ENCODE results near the gene FOXD1.

Gene FOXD1

DNA sequence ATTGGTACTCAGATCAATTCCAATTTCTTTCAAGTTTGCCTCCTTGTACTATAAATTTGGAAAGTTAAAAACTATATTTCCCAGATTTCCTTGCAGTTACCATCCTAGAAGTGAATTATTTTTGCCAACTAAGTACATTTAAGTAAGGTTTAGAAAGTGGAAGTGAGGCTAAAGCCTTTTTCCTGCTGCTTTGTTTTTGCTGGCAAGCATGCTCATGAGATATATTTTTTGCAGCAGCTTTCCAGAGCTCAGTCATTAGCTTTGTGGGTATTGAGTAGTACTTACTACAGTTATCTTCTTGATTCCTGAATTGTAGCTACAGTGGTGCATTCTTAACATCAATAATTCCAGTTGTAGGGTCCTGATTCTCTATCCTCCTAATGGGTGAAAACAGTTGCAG, 46.1 kb upstream of the FOXD1 start:
- ATAC-seq (ENCODE audit: low read depth) (no peak), DNase-seq (ENCODE audit: low spot score) (no peak)
- Histone ChIP-seq H3K4me3 (ENCODE audit: severe bottlenecking) (no peak overlapping the region), H3K36me3 (ENCODE audit: low read depth) (peaks cover 8% of the 10 kb centered on the region), H3K4me1 (ENCODE audit: insufficient read depth, poor library complexity, severe bottlenecking) (peaks cover 11% of the 10 kb centered on the region), H3K27ac (ENCODE audit: poor library complexity, severe bottlenecking) (no peak overlapping the region), H3K9me3 (ENCODE audit: severe bottlenecking) (no peaks in the 10 kb centered on the region), H3K27me3 (ENCODE audit: insufficient read depth, poor library complexity, severe bottlenecking) (no peaks in the 10 kb centered on the region)
- TF ChIP-seq, protein P1, sequence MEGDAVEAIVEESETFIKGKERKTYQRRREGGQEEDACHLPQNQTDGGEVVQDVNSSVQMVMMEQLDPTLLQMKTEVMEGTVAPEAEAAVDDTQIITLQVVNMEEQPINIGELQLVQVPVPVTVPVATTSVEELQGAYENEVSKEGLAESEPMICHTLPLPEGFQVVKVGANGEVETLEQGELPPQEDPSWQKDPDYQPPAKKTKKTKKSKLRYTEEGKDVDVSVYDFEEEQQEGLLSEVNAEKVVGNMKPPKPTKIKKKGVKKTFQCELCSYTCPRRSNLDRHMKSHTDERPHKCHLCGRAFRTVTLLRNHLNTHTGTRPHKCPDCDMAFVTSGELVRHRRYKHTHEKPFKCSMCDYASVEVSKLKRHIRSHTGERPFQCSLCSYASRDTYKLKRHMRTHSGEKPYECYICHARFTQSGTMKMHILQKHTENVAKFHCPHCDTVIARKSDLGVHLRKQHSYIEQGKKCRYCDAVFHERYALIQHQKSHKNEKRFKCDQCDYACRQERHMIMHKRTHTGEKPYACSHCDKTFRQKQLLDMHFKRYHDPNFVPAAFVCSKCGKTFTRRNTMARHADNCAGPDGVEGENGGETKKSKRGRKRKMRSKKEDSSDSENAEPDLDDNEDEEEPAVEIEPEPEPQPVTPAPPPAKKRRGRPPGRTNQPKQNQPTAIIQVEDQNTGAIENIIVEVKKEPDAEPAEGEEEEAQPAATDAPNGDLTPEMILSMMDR (IDR thresholded peaks at IDR 0.05; ENCODE audit: poor library complexity, severe bottlenecking): no peak

DNA sequence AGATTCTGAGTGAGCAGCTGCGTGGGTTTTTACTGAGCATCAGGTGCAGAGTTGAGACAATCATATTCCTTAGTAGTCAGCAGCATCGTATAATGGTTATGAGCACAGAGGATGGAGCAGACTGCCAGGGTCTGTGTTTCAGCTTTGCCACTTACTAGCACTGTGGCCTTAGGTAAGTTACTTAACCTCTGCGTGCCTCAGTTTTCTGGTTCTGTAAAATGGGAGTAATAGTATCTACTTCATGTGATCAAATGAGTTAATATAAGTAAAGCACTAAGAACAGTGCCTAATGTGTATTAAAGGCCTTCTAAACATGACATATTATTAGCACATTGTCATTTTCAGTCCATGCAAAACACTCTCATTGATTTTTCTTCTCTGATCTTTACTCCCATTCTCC, 44.8 kb upstream of the FOXD1 start:
- no peak overlapping the region for H3K27ac ChIP-seq (ENCODE audit: poor library complexity, severe bottlenecking)
- no peak for ATAC-seq (ENCODE audit: low read depth)
- H3K4me3 ChIP-seq (ENCODE audit: severe bottlenecking): no peak overlapping the region
- no peak for DNase-seq (ENCODE audit: low spot score)
- peaks cover 11% of the 10 kb centered on the region for H3K4me1 ChIP-seq (ENCODE audit: insufficient read depth, poor library complexity, severe bottlenecking)
- TF ChIP-seq, protein P1 (IDR thresholded peaks at IDR 0.05; ENCODE audit: poor library complexity, severe bottlenecking): no peak
- H3K36me3 ChIP-seq (ENCODE audit: low read depth): no peaks in the 10 kb centered on the region
- no peaks in the 10 kb centered on the region for H3K9me3 ChIP-seq (ENCODE audit: severe bottlenecking)
- H3K27me3 ChIP-seq (ENCODE audit: insufficient read depth, poor library complexity, severe bottlenecking): no peaks in the 10 kb centered on the region

DNA sequence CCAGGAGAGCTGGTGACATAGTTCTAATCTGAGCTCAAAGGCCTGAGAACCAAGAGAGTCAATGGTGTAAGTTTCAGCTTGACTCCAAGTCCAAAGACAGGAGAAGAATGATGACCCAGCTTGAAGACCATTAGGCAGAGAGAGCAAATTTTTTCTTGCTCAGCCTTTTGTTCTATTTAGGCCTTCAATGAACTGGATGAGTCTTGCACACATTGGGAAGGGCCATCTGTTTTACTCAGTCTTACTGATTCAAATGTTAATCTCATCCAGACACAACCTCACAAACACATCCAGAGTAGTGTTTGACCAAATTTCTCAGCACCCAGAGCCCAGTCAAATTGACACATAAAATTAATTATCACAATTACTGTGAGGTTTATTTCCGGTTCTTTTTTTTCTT, 42.6 kb upstream of the FOXD1 start:
- TF ChIP-seq, protein P1 (IDR thresholded peaks at IDR 0.05; ENCODE audit: poor library complexity, severe bottlenecking): no peak
- Histone ChIP-seq H3K27ac (ENCODE audit: poor library complexity, severe bottlenecking) (no peak overlapping the region), H3K4me1 (ENCODE audit: insufficient read depth, poor library complexity, severe bottlenecking) (no peaks in the 10 kb centered on the region), H3K27me3 (ENCODE audit: insufficient read depth, poor library complexity, severe bottlenecking) (no peaks in the 10 kb centered on the region), H3K36me3 (ENCODE audit: low read depth) (no peaks in the 10 kb centered on the region), H3K9me3 (ENCODE audit: severe bottlenecking) (no peaks in the 10 kb centered on the region), H3K4me3 (ENCODE audit: severe bottlenecking) (no peak overlapping the region)
- no peak for DNase-seq (ENCODE audit: low spot score)
- no peak for ATAC-seq (ENCODE audit: low read depth)

DNA sequence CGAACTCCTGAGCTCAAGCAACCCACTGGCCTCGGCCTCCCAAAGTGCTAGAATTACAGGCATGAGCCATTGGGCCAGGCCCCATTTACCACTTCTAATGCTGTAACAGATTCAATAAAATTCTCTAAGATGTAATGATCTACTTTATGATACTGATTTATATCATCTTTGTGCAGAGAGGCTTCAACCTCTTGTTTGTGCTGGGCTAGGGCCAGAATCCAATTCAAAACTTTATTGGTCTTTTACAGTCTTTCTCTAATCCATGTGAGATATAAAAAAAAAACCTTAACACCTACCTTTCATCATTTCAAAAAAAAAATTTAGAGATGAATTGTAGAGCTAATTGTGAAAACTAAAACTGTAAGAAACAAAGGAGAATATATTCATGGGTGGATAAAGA, 41.5 kb upstream of the FOXD1 start:
- DNase-seq (ENCODE audit: low spot score): no peak
- Histone ChIP-seq H3K4me3 (ENCODE audit: severe bottlenecking) (no peak overlapping the region), H3K36me3 (ENCODE audit: low read depth) (no peaks in the 10 kb centered on the region), H3K27ac (ENCODE audit: poor library complexity, severe bottlenecking) (no peak overlapping the region), H3K4me1 (ENCODE audit: insufficient read depth, poor library complexity, severe bottlenecking) (no peaks in the 10 kb centered on the region), H3K9me3 (ENCODE audit: severe bottlenecking) (no peaks in the 10 kb centered on the region), H3K27me3 (ENCODE audit: insufficient read depth, poor library complexity, severe bottlenecking) (no peaks in the 10 kb centered on the region)
- TF ChIP-seq, protein P1 (IDR thresholded peaks at IDR 0.05; ENCODE audit: poor library complexity, severe bottlenecking): no peak
- no peak for ATAC-seq (ENCODE audit: low read depth)

DNA sequence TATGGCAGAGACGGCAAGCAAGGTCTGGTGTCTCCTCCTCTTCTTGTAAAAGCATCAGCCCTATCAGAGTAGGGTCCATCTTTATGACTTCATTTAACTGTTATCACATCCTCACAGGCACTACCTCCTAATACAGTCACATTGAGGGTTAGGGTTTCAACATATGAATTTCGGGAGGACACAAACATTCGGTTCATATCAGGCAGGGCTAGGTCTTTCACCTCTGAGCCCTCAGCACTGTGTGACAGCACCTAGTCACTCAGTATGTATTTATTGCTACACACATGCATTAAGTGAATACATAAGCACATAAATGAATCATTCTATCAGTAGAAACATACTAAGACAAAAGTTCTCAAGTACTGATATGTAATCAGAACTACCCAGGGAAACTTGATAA, 40.2 kb upstream of the FOXD1 start:
- Histone ChIP-seq H3K4me3 (ENCODE audit: severe bottlenecking) (no peak overlapping the region), H3K9me3 (ENCODE audit: severe bottlenecking) (no peaks in the 10 kb centered on the region), H3K36me3 (ENCODE audit: low read depth) (no peaks in the 10 kb centered on the region), H3K4me1 (ENCODE audit: insufficient read depth, poor library complexity, severe bottlenecking) (no peaks in the 10 kb centered on the region), H3K27ac (ENCODE audit: poor library complexity, severe bottlenecking) (no peak overlapping the region), H3K27me3 (ENCODE audit: insufficient read depth, poor library complexity, severe bottlenecking) (no peaks in the 10 kb centered on the region)
- DNase-seq (ENCODE audit: low spot score): no peak
- ATAC-seq (ENCODE audit: low read depth): no peak
- TF ChIP-seq, protein P1 (IDR thresholded peaks at IDR 0.05; ENCODE audit: poor library complexity, severe bottlenecking): no peak
